Left ventricle myocardium inferior (tissue), 1 donor: ENCODE results near the gene ZNF683. TPM values are rescaled to one million over a fixed set of nuclear protein-coding genes. Genes with fewer than 3 reads are reported as not detected.

Experiments
- DNase-seq: peaks from one replicate; pipeline ENCODE4 v3.0.0-alpha.2; 2020
- H3K27ac ChIP-seq: fragments of 200-600 bp; replicated peaks from 2 replicates; pipeline ENCODE4 v1.8.0; 2021
- H3K27me3 ChIP-seq: fragments of 200-600 bp; 2 replicates; pipeline ENCODE4 v1.8.0; 2021; ENCODE audit warnings: low read depth
- H3K36me3 ChIP-seq: fragments of 200-600 bp; 2 replicates; pipeline ENCODE4 v1.8.0; 2021
- H3K4me1 ChIP-seq: fragments of 200-600 bp; 2 replicates; pipeline ENCODE4 v1.8.0; 2021
- H3K4me3 ChIP-seq: fragments of 200-600 bp; 2 replicates; pipeline ENCODE4 v1.8.0; 2021; ENCODE audit warnings: mild to moderate bottlenecking, moderate library complexity
- H3K9me3 ChIP-seq: fragments of 200-600 bp; replicated peaks from 2 replicates; pipeline ENCODE4 v1.8.0; 2021
- CTCF ChIP-seq: fragments of 200-600 bp; IDR thresholded peaks from 2 replicates; pipeline ENCODE4 v1.8.0; 2021; ENCODE audit warnings: antibody characterized with exemption, mild to moderate bottlenecking, borderline replicate concordance
- intact Hi-C: fragments of 100-400 bp; cut with micrococcal nuclease; formaldehyde crosslinking; loops from one replicate; pipeline ENCODE4 v1.11.0; 2022
- total RNA-seq: library from RNA; stranded (reverse); fragmentation: NEBNext Ultra II Directional; extraction: Animal tissue kit (Norgen Biotek cat#: 25700); gene quantifications from one replicate; pipeline ENCODE4 v1.2.1, GENCODE V29; 2021
- donor health status: DM: no; HTN: yes; CAD: no; lungs with severe emphysema.

Gene ZNF683
- total RNA-seq, 1 donor from 2014 or later, result not detected

DNA sequence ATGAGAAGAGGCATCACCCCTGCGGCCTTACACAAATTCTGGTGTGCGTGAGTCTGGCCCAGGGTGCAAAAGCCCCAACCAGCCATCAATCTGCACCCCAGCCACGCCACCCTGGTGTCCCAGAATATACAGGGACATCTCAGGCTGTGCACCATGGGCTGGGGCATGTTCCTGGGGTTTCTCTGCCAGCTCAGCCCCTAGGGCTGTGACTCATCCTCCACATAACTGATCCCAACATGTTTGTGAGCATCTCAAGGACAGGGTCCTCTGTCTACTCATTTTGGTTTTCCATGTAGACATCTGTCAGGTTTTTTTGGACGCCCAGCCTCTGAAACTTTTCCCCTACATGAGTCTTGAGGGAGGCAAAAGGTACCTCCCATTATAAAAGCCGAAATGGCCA lies 511 bp downstream of the ZNF683 start:
- Histone ChIP-seq H3K9me3 (no peaks in the 10 kb centered on the region), H3K36me3 (no peaks in the 10 kb centered on the region), H3K4me1 (no peaks in the 10 kb centered on the region), H3K27ac (no peak overlapping the region), H3K4me3 (no peak overlapping the region), H3K27me3 (peaks cover 80% of the 10 kb centered on the region)
- no peak for TF ChIP-seq CTCF
- no peak for DNase-seq
- intact Hi-C loops, result no loop called here

DNA sequence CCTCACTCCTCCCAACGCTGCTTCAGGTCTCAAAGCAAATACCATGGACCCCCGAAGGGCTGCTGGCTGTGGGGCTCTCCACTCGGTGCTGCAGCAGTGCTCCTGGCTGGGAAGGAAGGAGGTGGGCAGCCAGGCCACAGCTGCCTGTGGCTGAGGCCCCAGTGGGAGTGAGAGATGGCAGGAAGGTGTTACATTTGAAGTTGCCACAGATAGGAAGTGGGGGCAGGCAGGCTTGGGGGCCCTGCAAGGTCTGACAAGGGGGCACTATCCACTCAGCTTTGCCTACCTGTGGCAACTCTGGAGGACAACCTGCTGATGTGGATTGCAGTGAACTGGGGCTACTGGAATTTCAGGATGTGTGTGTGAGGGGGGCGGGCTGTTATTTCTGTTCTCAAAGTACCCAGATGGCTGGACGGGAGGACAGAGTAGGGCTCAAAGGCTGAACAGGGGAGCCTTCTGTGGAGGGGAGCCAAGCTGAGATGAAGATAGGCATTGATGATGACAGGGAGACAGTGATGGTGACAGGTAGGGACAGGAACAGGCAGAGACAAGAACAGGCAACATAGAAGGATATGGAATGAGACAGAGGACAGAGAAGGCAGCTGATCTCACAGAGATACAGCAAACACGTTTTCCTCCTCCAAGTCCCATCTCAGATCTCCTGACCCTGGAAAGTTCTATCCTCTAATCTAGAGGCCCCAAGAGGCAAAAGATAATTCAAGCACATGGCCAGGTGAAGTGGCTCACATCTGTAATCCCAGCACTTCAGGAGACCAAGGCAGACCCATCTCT lies 1.8 kb downstream of the ZNF683 start:
- H3K27ac ChIP-seq, result no peak overlapping the region
- no peaks in the 10 kb centered on the region for H3K9me3 ChIP-seq
- no peaks in the 10 kb centered on the region for H3K36me3 ChIP-seq
- intact Hi-C loops, result no loop called here
- no peaks in the 10 kb centered on the region for H3K4me1 ChIP-seq
- no peak overlapping the region for H3K4me3 ChIP-seq
- peaks cover 86% of the 10 kb centered on the region for H3K27me3 ChIP-seq
- TF ChIP-seq CTCF, result no peak
- no peak for DNase-seq

GRCh38 chr1:26368486-26368885 lies 4.1 kb downstream of the ZNF683 start:
- TF ChIP-seq CTCF, result no peak
- Histone ChIP-seq H3K4me1 (no peaks in the 10 kb centered on the region), H3K36me3 (no peaks in the 10 kb centered on the region), H3K4me3 (no peak overlapping the region), H3K27me3 (peaks cover 97% of the 10 kb centered on the region), H3K9me3 (no peaks in the 10 kb centered on the region), H3K27ac (no peak overlapping the region)
- intact Hi-C loops, result no loop called here
- no peak for DNase-seq

DNA sequence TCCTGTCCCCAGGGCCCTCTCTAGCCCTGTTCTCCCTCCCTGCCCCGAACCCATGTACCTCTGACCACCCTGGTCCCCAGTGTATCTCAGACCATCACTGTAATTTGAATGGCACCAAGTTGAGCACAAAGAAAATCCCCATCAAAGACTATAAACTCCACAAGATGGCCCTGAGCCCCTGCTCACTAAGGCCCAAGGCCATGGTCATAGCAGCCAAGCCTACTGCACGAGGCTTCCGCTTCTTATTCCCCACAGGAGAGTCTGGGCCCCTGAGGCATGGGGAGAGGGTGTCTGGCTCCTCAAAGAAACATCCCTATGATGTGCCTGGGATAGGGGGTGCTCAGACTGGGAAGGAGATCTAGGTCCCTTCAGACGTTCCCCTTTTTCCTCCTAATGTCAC lies 4.5 kb downstream of the ZNF683 start:
- peaks cover 97% of the 10 kb centered on the region for H3K27me3 ChIP-seq
- TF ChIP-seq CTCF, result no peak
- no peak overlapping the region for H3K27ac ChIP-seq
- intact Hi-C loops, result no loop called here
- no peaks in the 10 kb centered on the region for H3K36me3 ChIP-seq
- no peaks in the 10 kb centered on the region for H3K4me1 ChIP-seq
- no peak overlapping the region for H3K4me3 ChIP-seq
- no peak for DNase-seq
- no peaks in the 10 kb centered on the region for H3K9me3 ChIP-seq

DNA sequence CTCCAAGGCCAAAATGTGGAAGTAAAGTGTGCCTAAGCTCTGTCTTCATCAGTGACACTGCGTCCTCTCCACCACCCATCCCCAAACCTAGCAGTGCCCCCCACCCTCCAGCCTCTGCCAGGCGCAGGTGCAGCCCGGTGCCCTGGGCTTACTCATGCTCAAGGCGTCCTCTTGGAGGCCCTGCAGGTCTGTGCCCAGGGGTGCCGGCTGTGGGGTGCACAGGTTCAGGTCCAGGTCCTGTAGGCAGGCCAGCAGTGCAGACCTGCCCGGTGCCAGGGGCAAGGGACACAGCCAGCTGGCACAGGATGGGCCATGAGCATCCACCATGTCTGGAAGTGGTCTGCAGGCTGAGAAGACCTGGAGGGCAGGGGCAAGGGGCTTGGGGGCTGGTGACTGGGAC lies 5.1 kb downstream of the ZNF683 start:
- Histone ChIP-seq H3K9me3 (no peaks in the 10 kb centered on the region), H3K36me3 (no peaks in the 10 kb centered on the region), H3K27ac (no peak overlapping the region), H3K4me3 (no peak overlapping the region), H3K4me1 (no peaks in the 10 kb centered on the region), H3K27me3 (peaks cover 97% of the 10 kb centered on the region)
- no peak for DNase-seq
- intact Hi-C loops, result no loop called here
- TF ChIP-seq CTCF, result no peak
